SK-N-SH (cell line): ENCODE data around the gene KNDC1. TPM values are rescaled to one million over a fixed set of nuclear protein-coding genes. Genes with fewer than 3 reads are reported as not detected.

Experiments used
- CTCF ChIA-PET: fragments of 300-600, 350-600 bp; formaldehyde crosslinking; extraction: SDS; loops from one replicate; lab custom pipeline; 2021; lab: Yijun Ruan, JAX
- POLR2A ChIA-PET: fragments of 350-600 bp; sonication (Branson Sonifier 250); formaldehyde crosslinking; extraction: SDS; loops from one replicate; lab custom pipeline; 2020; ENCODE audit warnings: antibody characterized with exemption, inconsistent platforms; lab: Yijun Ruan, JAX
- DNase-seq: peaks from one replicate; pipeline ENCODE4 v3.0.0; 2012
- H2AFZ ChIP-seq: fragments of 200-600 bp; sonication (generic); 2 replicates; pipeline ENCODE4 v1.8.1; 2016; ENCODE audit warnings: antibody characterized with exemption, mild to moderate bottlenecking, low read depth
- H3F3A ChIP-seq: fragments of 200-600 bp; sonication (generic); replicated peaks from 2 replicates; pipeline ENCODE3; 2016; ENCODE audit warnings: antibody characterized with exemption, mild to moderate bottlenecking; ENCODE audit not compliant: insufficient read depth
- H3K27ac ChIP-seq, 2 experiments: fragments of 200-500 bp in 1 of 2; fragments of 200-600 bp in 1 of 2; sonication (Bioruptor generic) in 1 of 2; sonication (generic), shearing (Covaris generic) in 1 of 2; 2 replicates each; pipeline versions ENCODE4 v1.5.1 to v1.6.1; 2014 to 2016; ENCODE audit warnings: low read depth in 2 of 2, inconsistent platforms in 1 of 2, low read length in 1 of 2, mild to moderate bottlenecking in 1 of 2, mixed read lengths in 1 of 2
- H3K27me3 ChIP-seq: fragments of 200-600 bp; sonication (generic), shearing (Covaris generic); 2 replicates; pipeline ENCODE4 v1.6.1; 2016; ENCODE audit warnings: mixed run types; ENCODE audit not compliant: insufficient read depth
- H3K36me3 ChIP-seq, 2 experiments: fragments of 200-500 bp in 1 of 2; fragments of 200-600 bp in 1 of 2; sonication (Bioruptor generic) in 1 of 2; sonication (generic) in 1 of 2; replicated peaks in 1 of 2; 2 replicates each; pipeline versions ENCODE3 to v1.5.1; 2014 to 2016; ENCODE audit warnings: low read length in 1 of 2, mild to moderate bottlenecking in 1 of 2; ENCODE audit not compliant: insufficient read depth in 2 of 2, control insufficient read depth in 1 of 2
- H3K4me1 ChIP-seq, 2 experiments: fragments of 200-500 bp in 1 of 2; fragments of 200-600 bp in 1 of 2; sonication (Bioruptor generic) in 1 of 2; sonication (generic), shearing (Covaris generic) in 1 of 2; 2 replicates each; pipeline versions ENCODE4 v1.5.1 to v1.6.1; 2014 to 2016; ENCODE audit warnings: low read depth in 1 of 2, low read length in 1 of 2, mixed run types in 1 of 2; ENCODE audit not compliant: insufficient read depth in 2 of 2, control insufficient read depth in 1 of 2
- H3K4me2 ChIP-seq: fragments of 200-600 bp; sonication (generic), shearing (Covaris generic); 2 replicates; pipeline ENCODE4 v1.6.1; 2017; ENCODE audit warnings: mixed run types
- H3K4me3 ChIP-seq, 2 experiments: fragments of 200-500 bp in 1 of 2; fragments of 200-600 bp in 1 of 2; sonication (Bioruptor generic) in 1 of 2; sonication (generic), shearing (Covaris generic) in 1 of 2; 2 replicates each; pipeline versions ENCODE4 v1.5.1 to v1.8.1; 2014 to 2016; ENCODE audit warnings: low read depth in 2 of 2, inconsistent platforms in 1 of 2, low read length in 1 of 2, mild to moderate bottlenecking in 1 of 2, mixed read lengths in 1 of 2, moderate library complexity in 1 of 2
- H3K79me2 ChIP-seq: fragments of 200-600 bp; sonication (generic); 2 replicates; pipeline ENCODE4 v1.8.1; 2017; ENCODE audit warnings: mild to moderate bottlenecking; ENCODE audit not compliant: insufficient read depth
- H3K9ac ChIP-seq: fragments of 200-600 bp; sonication (generic); 2 replicates; pipeline ENCODE4 v1.6.1; 2017; ENCODE audit warnings: mixed run types
- H3K9me2 ChIP-seq: fragments of 200-600 bp; sonication (generic); 2 replicates; pipeline ENCODE4 v1.6.1; 2017; ENCODE audit warnings: mixed run types
- H3K9me3 ChIP-seq: fragments of 200-600 bp; sonication (generic); 2 replicates; pipeline ENCODE4 v1.6.1; 2017; ENCODE audit warnings: mixed run types, mild to moderate bottlenecking, moderate library complexity
- H4K20me1 ChIP-seq: fragments of 200-600 bp; sonication (generic); 2 replicates; pipeline ENCODE4 v1.6.1; 2017; ENCODE audit warnings: mild to moderate bottlenecking, mixed run types; ENCODE audit not compliant: insufficient read depth
- CHD2 ChIP-seq: fragments of 150-350 bp; IDR thresholded peaks from 2 replicates; pipeline ENCODE4 v1.6.1; 2018; ENCODE audit warnings: low read length; ENCODE audit not compliant: partially characterized antibody
- ELF1 ChIP-seq: IDR thresholded peaks from 2 replicates; pipeline ENCODE4 v1.4.0; 2012
- EP300 ChIP-seq, 2 experiments: IDR thresholded peaks; 2 replicates each; pipeline versions ENCODE4 v1.4.0 to v1.6.1; 2012; ENCODE audit warnings: borderline replicate concordance in 1 of 2, low read depth in 1 of 2, low read length in 1 of 2
- EZH2phosphoT487 ChIP-seq: fragments of 200-600 bp; sonication (generic); IDR thresholded peaks from 2 replicates; pipeline ENCODE4 v1.6.1; 2017; ENCODE audit warnings: low read depth, mixed run types, mild to moderate bottlenecking, antibody characterized with exemption, moderate library complexity, borderline replicate concordance
- FOSL2 ChIP-seq: IDR thresholded peaks from 2 replicates; pipeline ENCODE4 v1.4.0; 2012; ENCODE audit warnings: low read depth, mild to moderate bottlenecking, moderate library complexity, borderline replicate concordance
- GATA2 ChIP-seq: sonication (generic); formaldehyde crosslinking; IDR thresholded peaks from 2 replicates; pipeline ENCODE4 v1.5.0; 2020; ENCODE audit warnings: mild to moderate bottlenecking, missing genetic modification reagents
- POLR2AphosphoS5 ChIP-seq: IDR thresholded peaks from 2 replicates; pipeline ENCODE4 v1.6.1; 2012; ENCODE audit warnings: low read depth, low read length
- RAD21 ChIP-seq: IDR thresholded peaks from 2 replicates; pipeline ENCODE4 v1.6.1; 2012; ENCODE audit warnings: mild to moderate bottlenecking, low read length
- RCOR1 ChIP-seq: fragments of 150-350 bp; IDR thresholded peaks from 2 replicates; pipeline ENCODE4 v1.6.1; 2017; ENCODE audit warnings: antibody characterized with exemption, low read length
- RXRA ChIP-seq: IDR thresholded peaks from 2 replicates; pipeline ENCODE4 v1.4.0; 2012; ENCODE audit warnings: low read depth, mild to moderate bottlenecking, borderline replicate concordance
- TAF1 ChIP-seq: IDR thresholded peaks from 2 replicates; pipeline ENCODE4 v1.6.1; 2012; ENCODE audit warnings: low read depth, mild to moderate bottlenecking, low read length, moderate library complexity, borderline replicate concordance
- TCF12 ChIP-seq: IDR thresholded peaks from 2 replicates; pipeline ENCODE4 v1.4.0; 2012
- TEAD4 ChIP-seq: IDR thresholded peaks from 2 replicates; pipeline ENCODE4 v1.4.0; 2012; ENCODE audit warnings: mild to moderate bottlenecking, borderline replicate concordance; ENCODE audit not compliant: insufficient read depth
- YY1 ChIP-seq: IDR thresholded peaks from 2 replicates; pipeline ENCODE4 v1.4.0; 2012; ENCODE audit warnings: low read depth, mild to moderate bottlenecking
- WGBS: methylation state at CpG from one replicate; pipeline ENCODE4 v1.1.6; 2017; ENCODE audit warnings: low lambda C conversion rate; 5-methylcytosine and 5-hydroxymethylcytosine counted together
- polyA plus RNA-seq, 3 experiments: library from polyadenylated mRNA; depleted of rRNA; stranded (reverse); fragments of >200 nt; gene quantifications; 2 replicates each; pipeline ENCODE4 v1.2.3, GENCODE V29; 2012
- TF ChIP-seq, protein P1 (sequence below): IDR thresholded peaks from 2 replicates; pipeline ENCODE4 v1.4.0; 2012; ENCODE audit warnings: low read depth, borderline replicate concordance
- TF ChIP-seq, protein P2 (sequence below): fragments of 150-350 bp; IDR thresholded peaks from 2 replicates; pipeline ENCODE4 v1.6.1; 2016; ENCODE audit warnings: mild to moderate bottlenecking, low read depth, low read length
- TF ChIP-seq, protein P3 (sequence below): IDR thresholded peaks from 2 replicates; pipeline ENCODE4 v1.4.0; 2012; ENCODE audit warnings: low read depth

The KNDC1 gene
- polyA plus RNA-seq, 1 of the 3 experiments (the other 2 are of a cell fraction): 1.4 TPM

DNA sequence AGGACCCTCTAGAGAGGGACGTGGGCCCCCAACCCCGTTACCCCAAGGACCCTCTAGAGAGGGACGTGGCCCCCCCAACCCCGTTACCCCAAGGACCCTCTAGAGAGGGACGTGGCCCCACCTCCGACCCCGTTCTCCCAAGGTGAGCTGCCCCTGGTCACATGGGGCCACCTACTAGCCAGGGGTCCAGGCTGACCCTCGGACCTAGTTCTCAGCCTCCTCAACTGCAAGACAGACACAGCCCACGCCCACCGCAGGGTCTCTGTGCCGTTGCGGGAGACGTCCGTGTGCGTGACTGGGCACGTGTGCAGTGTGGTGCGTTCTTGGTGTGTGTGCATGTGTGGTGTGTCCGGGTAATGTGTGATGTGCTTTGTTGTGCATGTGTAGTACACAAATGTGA, 48.4 kb downstream of the KNDC1 start:
- no peak overlapping the region for H3K27ac ChIP-seq
- H3K4me3 ChIP-seq: no peak overlapping the region
- no peaks in the 10 kb centered on the region for H3F3A ChIP-seq
- no peak overlapping the region for H3K4me2 ChIP-seq
- no peaks in the 10 kb centered on the region for H3K79me2 ChIP-seq
- no peaks in the 10 kb centered on the region for H3K36me3 ChIP-seq
- H3K9ac ChIP-seq: no peak overlapping the region
- POLR2A ChIA-PET: no interaction called here
- H4K20me1 ChIP-seq: no peaks in the 10 kb centered on the region
- DNase-seq: no peak
- H3K9me3 ChIP-seq: no peaks in the 10 kb centered on the region
- TF ChIP-seq RAD21 (no peak), EP300 (IDR thresholded peaks at IDR 0.05; ENCODE audit: borderline replicate concordance in 1 of 2, low read depth in 1 of 2, low read length in 1 of 2) (no peak), YY1 (no peak), EZH2phosphoT487 (no peak), RCOR1 (no peak), ELF1 (no peak), GATA2 (CRISPR knock-in tag) (no peak), FOSL2 (no peak), CHD2 (no peak)
- TF ChIP-seq, all 33 proteins: peak for 0
- CTCF ChIA-PET: no interaction called here
- Histone ChIP-seq H3K27me3 (peaks cover 10% of the 10 kb centered on the region; the same call in 1 of the 2 replicates), H2AFZ (no peak overlapping the region), H3K9me2 (no peaks in the 10 kb centered on the region), H3K4me1 (no peaks in the 10 kb centered on the region)
- WGBS: 74% methylated on average over 15 of the region's 18 CpGs

DNA sequence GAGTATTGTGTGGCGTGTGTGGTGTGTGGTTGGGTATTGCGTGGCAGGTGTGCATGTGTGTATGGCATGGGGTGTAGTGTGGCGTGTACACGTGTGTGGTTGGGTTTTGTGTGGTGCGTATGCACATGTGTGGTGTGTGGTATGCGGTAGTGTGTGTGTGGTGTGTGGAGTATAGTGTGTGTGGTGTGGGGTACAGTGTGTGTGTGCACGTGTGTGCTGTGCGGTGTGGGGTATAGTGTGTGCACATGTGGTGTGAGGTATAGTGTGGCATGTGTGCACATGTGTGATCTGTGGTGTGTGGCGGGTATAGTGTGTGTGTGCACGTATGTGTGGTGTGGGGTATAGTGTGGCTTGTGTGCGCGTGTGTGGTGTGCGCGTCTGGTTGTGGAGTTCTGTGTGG, 49.1 kb downstream of the KNDC1 start:
- POLR2A ChIA-PET: no interaction called here
- no peak overlapping the region for H3K9ac ChIP-seq
- H3K27me3 ChIP-seq: peaks cover 12% of the 10 kb centered on the region
- no peaks in the 10 kb centered on the region for H4K20me1 ChIP-seq
- WGBS: 77% methylated on average over 14 of the region's 14 CpGs
- CTCF ChIA-PET: no interaction called here
- H3K79me2 ChIP-seq: no peaks in the 10 kb centered on the region
- H3K4me1 ChIP-seq: no peaks in the 10 kb centered on the region
- no peak for TF ChIP-seq EP300 (IDR thresholded peaks at IDR 0.05; ENCODE audit: borderline replicate concordance in 1 of 2, low read depth in 1 of 2, low read length in 1 of 2)
- TF ChIP-seq TCF12: no peak
- TF ChIP-seq TEAD4: no peak
- no peak for TF ChIP-seq POLR2AphosphoS5
- TF ChIP-seq, protein P1, sequence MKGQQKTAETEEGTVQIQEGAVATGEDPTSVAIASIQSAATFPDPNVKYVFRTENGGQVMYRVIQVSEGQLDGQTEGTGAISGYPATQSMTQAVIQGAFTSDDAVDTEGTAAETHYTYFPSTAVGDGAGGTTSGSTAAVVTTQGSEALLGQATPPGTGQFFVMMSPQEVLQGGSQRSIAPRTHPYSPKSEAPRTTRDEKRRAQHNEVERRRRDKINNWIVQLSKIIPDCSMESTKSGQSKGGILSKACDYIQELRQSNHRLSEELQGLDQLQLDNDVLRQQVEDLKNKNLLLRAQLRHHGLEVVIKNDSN: no peak
- TF ChIP-seq, protein P2, sequence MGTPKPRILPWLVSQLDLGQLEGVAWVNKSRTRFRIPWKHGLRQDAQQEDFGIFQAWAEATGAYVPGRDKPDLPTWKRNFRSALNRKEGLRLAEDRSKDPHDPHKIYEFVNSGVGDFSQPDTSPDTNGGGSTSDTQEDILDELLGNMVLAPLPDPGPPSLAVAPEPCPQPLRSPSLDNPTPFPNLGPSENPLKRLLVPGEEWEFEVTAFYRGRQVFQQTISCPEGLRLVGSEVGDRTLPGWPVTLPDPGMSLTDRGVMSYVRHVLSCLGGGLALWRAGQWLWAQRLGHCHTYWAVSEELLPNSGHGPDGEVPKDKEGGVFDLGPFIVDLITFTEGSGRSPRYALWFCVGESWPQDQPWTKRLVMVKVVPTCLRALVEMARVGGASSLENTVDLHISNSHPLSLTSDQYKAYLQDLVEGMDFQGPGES: no peak
- no peak for TF ChIP-seq RAD21
- TF ChIP-seq GATA2 (CRISPR knock-in tag): no peak
- TF ChIP-seq RXRA: no peak
- no peak for TF ChIP-seq TAF1
- TF ChIP-seq, protein P3, sequence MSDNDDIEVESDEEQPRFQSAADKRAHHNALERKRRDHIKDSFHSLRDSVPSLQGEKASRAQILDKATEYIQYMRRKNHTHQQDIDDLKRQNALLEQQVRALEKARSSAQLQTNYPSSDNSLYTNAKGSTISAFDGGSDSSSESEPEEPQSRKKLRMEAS: no peak
- H3K9me3 ChIP-seq: no peaks in the 10 kb centered on the region
- H3F3A ChIP-seq: no peaks in the 10 kb centered on the region
- no peak overlapping the region for H3K4me2 ChIP-seq
- DNase-seq: no peak
- no peak overlapping the region for H3K4me3 ChIP-seq
- no peak overlapping the region for H3K27ac ChIP-seq
- H2AFZ ChIP-seq: no peak overlapping the region
- no peaks in the 10 kb centered on the region for H3K36me3 ChIP-seq
- H3K9me2 ChIP-seq: no peaks in the 10 kb centered on the region
